ENCODE results near the gene TCF12. TPM values are rescaled to one million over a fixed set of nuclear protein-coding genes. Genes with fewer than 3 reads are reported as not detected.

The TCF12 gene
- polyA plus RNA-seq, 3 donors, result 15.8 to 52.5 (median 27.6) TPM

- no peak for TF ChIP-seq CTCF (IDR thresholded peaks at IDR 0.05)
- H3K36me3 ChIP-seq (replicated peaks in 1 of 2; ENCODE audit: control insufficient read depth in 1 of 2, insufficient read depth in 2 of 2, low read length in 2 of 2), result no peaks in the 10 kb centered on the region
- intact Hi-C loops (cut with micrococcal nuclease), result no loop called here
- no peak for DNase-seq
- H3K4me2 ChIP-seq (replicated peaks; ENCODE audit: extremely low read depth, low read length, poor library complexity, severe bottlenecking), result no peak overlapping the region
- no peak overlapping the region for H3K27ac ChIP-seq (ENCODE audit: low read depth in 1 of 2, low read length in 2 of 2)
- H3K9ac ChIP-seq (ENCODE audit: insufficient read depth, low read length, poor library complexity, severe bottlenecking), result no peak overlapping the region
- H2AFZ ChIP-seq (ENCODE audit: insufficient read depth, low read depth, low read length, poor library complexity, severe bottlenecking), result no peak overlapping the region
- H4K20me1 ChIP-seq (ENCODE audit: insufficient read depth, low read length), result peaks cover 51% of the 10 kb centered on the region
- Mint-ChIP-seq H3K4me1 (peaks cover 24% of the 10 kb centered on the region), H3K27ac (no peak overlapping the region), H3K36me3 (no peaks in the 10 kb centered on the region), H3K4me3 (no peak overlapping the region), H3K9me3 (no peaks in the 10 kb centered on the region), H3K27me3 (ENCODE audit: low read depth in 3 of 3) (no peaks in the 10 kb centered on the region)
- 80% methylated on average over 1 of the region's 3 CpGs for WGBS (ENCODE audit: insufficient coverage)
- H3K4me1 ChIP-seq (ENCODE audit: control insufficient read depth in 1 of 2, insufficient read depth in 2 of 2, low read length in 2 of 2), result peaks cover 5 to 10% of the 10 kb centered on the region in 2 donors
- no peak overlapping the region for H3K4me3 ChIP-seq (replicated peaks in 1 of 3; ENCODE audit: low read depth in 2 of 3, low read length in 3 of 3)
- no peaks in the 10 kb centered on the region for H3K27me3 ChIP-seq (ENCODE audit: control insufficient read depth in 2 of 2, insufficient read depth in 2 of 2, low read length in 2 of 2)
- H3K9me3 ChIP-seq (replicated peaks in 1 of 2; ENCODE audit: control insufficient read depth in 1 of 2, insufficient read depth in 1 of 2, low read length in 2 of 2), result no peaks in the 10 kb centered on the region
- H3K79me2 ChIP-seq (ENCODE audit: insufficient read depth, low read length), result peaks cover 15% of the 10 kb centered on the region
Measured at GRCh38 chr15:57215881-57216280, 297.4 kb downstream of the TCF12 start.

- H3K4me1 Mint-ChIP-seq, result peaks cover 28% of the 10 kb centered on the region
- no peak for TF ChIP-seq CTCF (IDR thresholded peaks at IDR 0.05)
- Histone ChIP-seq H3K4me3 (replicated peaks in 1 of 3; ENCODE audit: low read depth in 2 of 3, low read length in 3 of 3) (no peak overlapping the region), H3K36me3 (replicated peaks in 1 of 2; ENCODE audit: control insufficient read depth in 1 of 2, insufficient read depth in 2 of 2, low read length in 2 of 2) (no peaks in the 10 kb centered on the region), H3K9me3 (replicated peaks in 1 of 2; ENCODE audit: control insufficient read depth in 1 of 2, insufficient read depth in 1 of 2, low read length in 2 of 2) (no peaks in the 10 kb centered on the region), H3K9ac (ENCODE audit: insufficient read depth, low read length, poor library complexity, severe bottlenecking) (no peak overlapping the region), H3K27ac (ENCODE audit: low read depth in 1 of 2, low read length in 2 of 2) (no peak overlapping the region), H3K79me2 (ENCODE audit: insufficient read depth, low read length) (peaks cover 16% of the 10 kb centered on the region), H2AFZ (ENCODE audit: insufficient read depth, low read depth, low read length, poor library complexity, severe bottlenecking) (no peak overlapping the region), H3K4me2 (replicated peaks; ENCODE audit: extremely low read depth, low read length, poor library complexity, severe bottlenecking) (no peak overlapping the region), H3K4me1 (ENCODE audit: control insufficient read depth in 1 of 2, insufficient read depth in 2 of 2, low read length in 2 of 2) (peaks cover 5 to 10% of the 10 kb centered on the region in 2 donors), H4K20me1 (ENCODE audit: insufficient read depth, low read length) (peaks cover 55% of the 10 kb centered on the region), H3K27me3 (ENCODE audit: control insufficient read depth in 2 of 2, insufficient read depth in 2 of 2, low read length in 2 of 2) (no peaks in the 10 kb centered on the region)
- no peak overlapping the region for H3K4me3 Mint-ChIP-seq
- H3K36me3 Mint-ChIP-seq, result no peaks in the 10 kb centered on the region
- WGBS (ENCODE audit: insufficient coverage), result no CpG with 5 or more reads among the region's 2 CpGs
- no peak overlapping the region for H3K27ac Mint-ChIP-seq
- H3K27me3 Mint-ChIP-seq (ENCODE audit: low read depth in 3 of 3), result no peaks in the 10 kb centered on the region
- DNase-seq, result no peak
- no peaks in the 10 kb centered on the region for H3K9me3 Mint-ChIP-seq
- intact Hi-C loops (cut with micrococcal nuclease), result no loop called here
Measured at GRCh38 chr15:57216288-57216687, 297.8 kb downstream of the TCF12 start.

Measured in CD14-positive monocyte (primary cell).